ENCODE measurements around the gene POU3F2. TPM values are rescaled to one million over a fixed set of nuclear protein-coding genes. Genes with fewer than 3 reads are reported as not detected.

The POU3F2 gene
- total and polyA plus RNA-seq, 9 of the 15 experiments (the other 6 are each of a cell fraction or from before 2014, with no cell fraction given), result 0.08 to 0.46 (median 0.36) TPM

DNA sequence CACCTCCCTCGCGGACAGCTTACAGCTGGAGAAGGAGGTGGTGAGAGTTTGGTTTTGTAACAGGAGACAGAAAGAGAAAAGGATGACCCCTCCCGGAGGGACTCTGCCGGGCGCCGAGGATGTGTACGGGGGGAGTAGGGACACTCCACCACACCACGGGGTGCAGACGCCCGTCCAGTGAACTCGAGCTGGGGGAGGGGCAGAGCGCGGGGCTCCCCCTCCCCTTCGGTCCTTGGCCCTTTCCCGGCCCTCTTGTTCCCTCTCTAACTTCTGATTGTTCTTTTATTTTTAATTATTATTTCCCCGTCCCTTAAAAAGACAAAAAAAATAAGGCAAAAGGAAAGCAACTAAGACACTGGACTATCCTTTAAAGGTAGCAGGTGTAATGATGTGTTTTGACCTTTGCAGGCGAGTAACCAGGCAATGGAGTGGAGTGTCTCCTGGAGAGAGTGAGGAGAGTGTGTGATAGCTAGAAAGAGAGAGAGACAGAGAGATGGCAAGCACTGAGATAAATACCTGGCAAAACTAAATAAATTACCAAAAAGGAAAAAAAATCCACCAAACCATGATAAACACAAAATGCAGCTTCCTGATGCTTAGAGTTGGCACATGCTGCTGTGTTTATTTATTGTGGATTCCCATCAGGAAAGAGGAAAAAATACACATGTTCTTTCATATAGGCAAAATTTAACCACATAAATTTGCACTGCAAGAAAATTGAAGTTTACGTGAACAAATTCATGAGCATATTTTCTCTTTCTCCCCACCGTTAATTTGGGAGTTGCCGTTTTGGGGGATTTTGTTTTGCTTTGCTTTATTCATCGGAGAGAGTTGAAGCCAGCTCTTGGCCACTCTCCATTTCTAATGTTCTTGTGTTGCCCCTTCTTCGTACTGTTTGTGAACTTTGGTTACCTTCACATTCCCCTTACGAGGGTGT is 1.9 kb downstream of the POU3F2 start:
- Histone ChIP-seq H3K4me3 (peak overlapping the region; percentile 53), H4K20me1 (replicated peaks; ENCODE audit: control insufficient read depth, insufficient read depth, low read length) (no peaks in the 10 kb centered on the region), H3K27me3 (ENCODE audit: control insufficient read depth in 2 of 2, insufficient read depth in 2 of 2, low read length in 2 of 2) (peaks cover 0 to 9% of the 10 kb centered on the region in 2 experiments; a peak in 2 of 5 replicates), H3K4me2 (ENCODE audit: insufficient read depth, low read length) (peak overlapping the region; percentile 60), H3K9ac (ENCODE audit: insufficient read depth in 1 of 2, low read depth in 2 of 2, low read length in 2 of 2) (peak overlapping the region; percentile 34 to 90; a peak in 3 of 4 replicates), H3K4me1 (replicated peaks in 1 of 2; ENCODE audit: control insufficient read depth in 2 of 2, insufficient read depth in 2 of 2, low read length in 2 of 2) (peaks cover 0 to 46% of the 10 kb centered on the region in 2 experiments; a peak in 4 of 5 replicates), H3K27ac (ENCODE audit: extremely low read depth, low read depth, low read length) (no peak overlapping the region), H3K9me1 (ENCODE audit: control insufficient read depth, insufficient read depth, low read length) (no peaks in the 10 kb centered on the region), H2AFZ (ENCODE audit: low read depth, low read length) (peak overlapping the region; percentile 82), H3K9me3 (replicated peaks; ENCODE audit: control insufficient read depth, insufficient read depth, low read depth, low read length) (peaks cover 6% of the 10 kb centered on the region; the same call in 1 of the 2 replicates), H3K79me2 (ENCODE audit: control insufficient read depth, insufficient read depth, low read length) (no peaks in the 10 kb centered on the region; the same call in 2 of the 3 replicates), H3K36me3 (ENCODE audit: control insufficient read depth, insufficient read depth, low read length) (no peaks in the 10 kb centered on the region)
- ChIA-PET CTCF (ENCODE audit: low intra/inter-chr PET ratio) (interaction anchor here (1.1 kb wide), 1 partner anchor 67 kb away, joined by 3 read pairs; no protein-coding TSS in a partner anchor), POLR2A (interaction anchor here (0.6 to 1.2 kb wide), 2 partner anchors 15 to 289 kb away, joined by 3 to 4 read pairs; no protein-coding TSS in a partner anchor)
- peak; percentile 9 for ATAC-seq
- TSS peak; percentile 37 for BruUV-seq (replicated peaks)
- no peak for FAIRE-seq
- TF ChIP-seq MAZ (CRISPR knock-in tag; conservative IDR thresholded peaks at IDR 0.05 in 1 of 2, IDR thresholded peaks at IDR 0.05 in 1 of 2), result 0 out of 4 replicates have a peak, but pooled peaks of 1 of the 2 experiments have one; percentile 19
- TF ChIP-seq NCOA6 (IDR thresholded peaks at IDR 0.05), result 0 out of 2 replicates have a peak, but pooled peaks have one; percentile 22
- TF ChIP-seq PPARD (CRISPR knock-in tag; IDR thresholded peaks at IDR 0.05), result no peak
- no peak for TF ChIP-seq THRAP3 (IDR thresholded peaks at IDR 0.05; ENCODE audit: borderline replicate concordance)
- TF ChIP-seq, protein P1, sequence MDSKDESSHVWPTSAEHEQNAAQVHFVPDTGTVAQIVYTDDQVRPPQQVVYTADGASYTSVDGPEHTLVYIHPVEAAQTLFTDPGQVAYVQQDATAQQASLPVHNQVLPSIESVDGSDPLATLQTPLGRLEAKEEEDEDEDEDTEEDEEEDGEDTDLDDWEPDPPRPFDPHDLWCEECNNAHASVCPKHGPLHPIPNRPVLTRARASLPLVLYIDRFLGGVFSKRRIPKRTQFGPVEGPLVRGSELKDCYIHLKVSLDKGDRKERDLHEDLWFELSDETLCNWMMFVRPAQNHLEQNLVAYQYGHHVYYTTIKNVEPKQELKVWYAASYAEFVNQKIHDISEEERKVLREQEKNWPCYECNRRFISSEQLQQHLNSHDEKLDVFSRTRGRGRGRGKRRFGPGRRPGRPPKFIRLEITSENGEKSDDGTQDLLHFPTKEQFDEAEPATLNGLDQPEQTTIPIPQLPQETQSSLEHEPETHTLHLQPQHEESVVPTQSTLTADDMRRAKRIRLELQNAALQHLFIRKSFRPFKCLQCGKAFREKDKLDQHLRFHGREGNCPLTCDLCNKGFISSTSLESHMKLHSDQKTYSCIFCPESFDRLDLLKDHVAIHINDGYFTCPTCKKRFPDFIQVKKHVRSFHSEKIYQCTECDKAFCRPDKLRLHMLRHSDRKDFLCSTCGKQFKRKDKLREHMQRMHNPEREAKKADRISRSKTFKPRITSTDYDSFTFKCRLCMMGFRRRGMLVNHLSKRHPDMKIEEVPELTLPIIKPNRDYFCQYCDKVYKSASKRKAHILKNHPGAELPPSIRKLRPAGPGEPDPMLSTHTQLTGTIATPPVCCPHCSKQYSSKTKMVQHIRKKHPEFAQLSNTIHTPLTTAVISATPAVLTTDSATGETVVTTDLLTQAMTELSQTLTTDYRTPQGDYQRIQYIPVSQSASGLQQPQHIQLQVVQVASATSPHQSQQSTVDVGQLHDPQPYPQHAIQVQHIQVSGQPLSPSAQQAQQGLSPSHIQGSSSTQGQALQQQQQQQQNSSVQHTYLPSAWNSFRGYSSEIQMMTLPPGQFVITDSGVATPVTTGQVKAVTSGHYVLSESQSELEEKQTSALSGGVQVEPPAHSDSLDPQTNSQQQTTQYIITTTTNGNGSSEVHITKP (IDR thresholded peaks at IDR 0.05; ENCODE audit: partially characterized antibody), result peak; percentile 31
- TF ChIP-seq ZFP36 (IDR thresholded peaks at IDR 0.05; ENCODE audit: low read depth, low read length, partially characterized antibody), result peak; percentile 44
- TF ChIP-seq VEZF1 (CRISPR knock-in tag; IDR thresholded peaks at IDR 0.05), result 0 out of 2 replicates have a peak, but pooled peaks have one; percentile 18
- in situ Hi-C loops (cut with MboI) (loop anchor here (5.0 kb wide), 1 partner anchor 64 kb away; no protein-coding TSS in a partner anchor), intact Hi-C loops (cut with micrococcal nuclease) (no loop called here)
- peak; percentile 42 to 49 (median 46) for DNase-seq (ENCODE audit: extremely low read depth in 1 of 4, low spot score in 3 of 4)
- WGBS (ENCODE audit: insufficient coverage, low coverage, missing lambda C conversion rate), result 10% methylated on average over 23 of the region's 23 CpGs
